OCI-LY1 (cell line): Measurements from ENCODE around the gene MRPL58.

ENCODE experiments used
- H2AFZ ChIP-seq: fragments of 200-600 bp; sonication (generic), shearing (Covaris generic); 2 replicates; pipeline ENCODE4 v1.6.0; 2014; ENCODE audit warnings: antibody characterized with exemption, mild to moderate bottlenecking, low read length
- H3F3A ChIP-seq: fragments of 200-600 bp; sonication (generic), shearing (Covaris generic); 2 replicates; pipeline ENCODE4 v1.6.0; 2014; ENCODE audit warnings: mild to moderate bottlenecking, antibody characterized with exemption, low read length, moderate library complexity; ENCODE audit not compliant: insufficient read depth
- H3K27ac ChIP-seq: fragments of 200-600 bp; sonication (generic); 2 replicates; pipeline ENCODE4 v1.5.1; 2014; ENCODE audit warnings: low read length, mixed run types, mild to moderate bottlenecking, low read depth; ENCODE audit not compliant: poor library complexity, severe bottlenecking
- H3K27me3 ChIP-seq: fragments of 200-600 bp; sonication (generic); 2 replicates; pipeline ENCODE4 v1.6.0; 2014; ENCODE audit warnings: antibody characterized with exemption, mild to moderate bottlenecking, low read length, moderate library complexity; ENCODE audit not compliant: insufficient read depth
- H3K36me3 ChIP-seq: fragments of 200-600 bp; sonication (generic); 2 replicates; pipeline ENCODE4 v1.6.1; 2014; ENCODE audit warnings: mild to moderate bottlenecking, antibody characterized with exemption, low read length, moderate library complexity, mixed read lengths; ENCODE audit not compliant: insufficient read depth
- H3K4me1 ChIP-seq: fragments of 200-600 bp; sonication (generic); 2 replicates; pipeline ENCODE4 v1.5.1; 2014; ENCODE audit warnings: mild to moderate bottlenecking, low read length, moderate library complexity; ENCODE audit not compliant: insufficient read depth, severe bottlenecking
- H3K4me2 ChIP-seq: fragments of 200-600 bp; sonication (generic), shearing (Covaris generic); 2 replicates; pipeline ENCODE4 v1.6.1; 2014; ENCODE audit warnings: low read length
- H3K4me3 ChIP-seq: fragments of 200-600 bp; sonication (generic); 2 replicates; pipeline ENCODE4 v1.5.1; 2014; ENCODE audit warnings: low read length, low read depth, mild to moderate bottlenecking, mixed read lengths; ENCODE audit not compliant: poor library complexity, severe bottlenecking
- H3K79me2 ChIP-seq: fragments of 200-600 bp; shearing (Covaris generic); 2 replicates; pipeline ENCODE4 v1.6.1; 2016; ENCODE audit warnings: mixed run types, low read length, mixed read lengths; ENCODE audit not compliant: insufficient read depth
- H3K9ac ChIP-seq: fragments of 200-600 bp; sonication (generic), shearing (Covaris generic); 2 replicates; pipeline ENCODE4 v1.6.1; 2014; ENCODE audit warnings: mild to moderate bottlenecking, low read length, mixed read lengths
- H3K9me2 ChIP-seq: fragments of 200-600 bp; sonication (generic), shearing (Covaris generic); 2 replicates; pipeline ENCODE4 v1.6.1; 2014; ENCODE audit warnings: low read depth, mild to moderate bottlenecking, low read length, mixed read lengths
- H3K9me3 ChIP-seq: fragments of 200-600 bp; shearing (Covaris generic); 2 replicates; pipeline ENCODE4 v1.6.1; 2014; ENCODE audit warnings: low read length, mixed read lengths
- H4K20me1 ChIP-seq: fragments of 200-600 bp; sonication (generic), shearing (Covaris generic); 2 replicates; pipeline ENCODE4 v1.6.0; 2016; ENCODE audit warnings: mild to moderate bottlenecking, low read length; ENCODE audit not compliant: insufficient read depth
- CTCF ChIP-seq: fragments of 200-600 bp; sonication (generic), shearing (Covaris generic); IDR thresholded peaks from 2 replicates; pipeline ENCODE4 v1.5.1; 2017; ENCODE audit warnings: mild to moderate bottlenecking, antibody characterized with exemption, low read length, moderate library complexity, mixed read lengths
- EZH2 ChIP-seq: fragments of 200-600 bp; sonication (generic), shearing (Covaris generic); IDR thresholded peaks from 2 replicates; pipeline ENCODE4 v1.8.0; 2017; ENCODE audit warnings: borderline replicate concordance, mixed run types, mild to moderate bottlenecking, antibody characterized with exemption, low read length, moderate library complexity, mixed read lengths

MRPL58 gene

GRCh38 chr17:74998783-74999182 lies 13.7 kb upstream of the MRPL58 start:
- TF ChIP-seq CTCF, result no peak
- TF ChIP-seq EZH2, result no peak
- no peaks in the 10 kb centered on the region for H3K9me2 ChIP-seq

GRCh38 chr17:74999523-74999922 lies 12.9 kb upstream of the MRPL58 start:
- H3K9me3 ChIP-seq, result no peaks in the 10 kb centered on the region
- no peaks in the 10 kb centered on the region for H3K27me3 ChIP-seq
- H3F3A ChIP-seq, result no peaks in the 10 kb centered on the region
- no peak overlapping the region for H3K27ac ChIP-seq
- no peak for TF ChIP-seq EZH2
- no peaks in the 10 kb centered on the region for H4K20me1 ChIP-seq
- no peaks in the 10 kb centered on the region for H3K36me3 ChIP-seq
- H3K4me3 ChIP-seq, result no peak overlapping the region
- H3K9me2 ChIP-seq, result no peaks in the 10 kb centered on the region
- no peak overlapping the region for H2AFZ ChIP-seq
- H3K9ac ChIP-seq, result no peak overlapping the region
- no peaks in the 10 kb centered on the region for H3K4me1 ChIP-seq
- H3K79me2 ChIP-seq, result no peaks in the 10 kb centered on the region
- no peak overlapping the region for H3K4me2 ChIP-seq

More at GRCh38 chr17:74998783-74999182, 13.7 kb upstream of the MRPL58 start:
- no peaks in the 10 kb centered on the region for H3F3A ChIP-seq
- no peak overlapping the region for H3K27ac ChIP-seq
- no peaks in the 10 kb centered on the region for H3K79me2 ChIP-seq
- H3K36me3 ChIP-seq, result no peaks in the 10 kb centered on the region
- no peaks in the 10 kb centered on the region for H3K4me1 ChIP-seq
- H2AFZ ChIP-seq, result no peak overlapping the region
- no peak overlapping the region for H3K4me2 ChIP-seq
- H3K9ac ChIP-seq, result no peak overlapping the region
- no peaks in the 10 kb centered on the region for H3K9me3 ChIP-seq
- no peaks in the 10 kb centered on the region for H3K27me3 ChIP-seq
- H3K4me3 ChIP-seq, result no peak overlapping the region
- no peaks in the 10 kb centered on the region for H4K20me1 ChIP-seq

- Histone ChIP-seq H4K20me1 (no peaks in the 10 kb centered on the region), H3F3A (no peaks in the 10 kb centered on the region), H2AFZ (no peak overlapping the region), H3K9me2 (no peaks in the 10 kb centered on the region), H3K9ac (no peak overlapping the region), H3K27ac (no peak overlapping the region), H3K4me2 (no peak overlapping the region), H3K9me3 (no peaks in the 10 kb centered on the region), H3K4me3 (no peak overlapping the region), H3K36me3 (no peaks in the 10 kb centered on the region), H3K4me1 (no peaks in the 10 kb centered on the region), H3K27me3 (no peaks in the 10 kb centered on the region), H3K79me2 (no peaks in the 10 kb centered on the region)
- TF ChIP-seq EZH2, result no peak
- TF ChIP-seq CTCF, result no peak
These were observed 10.3 kb upstream of the MRPL58 start for GRCh38 chr17:75001915-75002843.
